Fibroblast of mammary gland (primary cell): Measurements from ENCODE around the gene ASAP2.

ENCODE experiments used
- DNase-seq: peaks from one replicate; pipeline ENCODE4 v3.0.0-alpha.2; 2010; ENCODE audit warnings: low read depth
- H3K4me3 ChIP-seq: 2 replicates; pipeline ENCODE4 v1.5.1; 2011; ENCODE audit warnings: low read depth, mild to moderate bottlenecking, low read length, moderate library complexity; ENCODE audit not compliant: control insufficient read depth
- TF ChIP-seq, protein P1 (sequence below): conservative IDR thresholded peaks from 2 replicates; pipeline ENCODE4 v1.5.1; 2011; ENCODE audit warnings: low read depth, low read length, inconsistent platforms; ENCODE audit not compliant: control insufficient read depth, insufficient read depth

The ASAP2 gene

GRCh38 chr2:9288681-9289338 is 82.2 kb downstream of the ASAP2 start:
- no peak overlapping the region for H3K4me3 ChIP-seq
- TF ChIP-seq, protein P1, sequence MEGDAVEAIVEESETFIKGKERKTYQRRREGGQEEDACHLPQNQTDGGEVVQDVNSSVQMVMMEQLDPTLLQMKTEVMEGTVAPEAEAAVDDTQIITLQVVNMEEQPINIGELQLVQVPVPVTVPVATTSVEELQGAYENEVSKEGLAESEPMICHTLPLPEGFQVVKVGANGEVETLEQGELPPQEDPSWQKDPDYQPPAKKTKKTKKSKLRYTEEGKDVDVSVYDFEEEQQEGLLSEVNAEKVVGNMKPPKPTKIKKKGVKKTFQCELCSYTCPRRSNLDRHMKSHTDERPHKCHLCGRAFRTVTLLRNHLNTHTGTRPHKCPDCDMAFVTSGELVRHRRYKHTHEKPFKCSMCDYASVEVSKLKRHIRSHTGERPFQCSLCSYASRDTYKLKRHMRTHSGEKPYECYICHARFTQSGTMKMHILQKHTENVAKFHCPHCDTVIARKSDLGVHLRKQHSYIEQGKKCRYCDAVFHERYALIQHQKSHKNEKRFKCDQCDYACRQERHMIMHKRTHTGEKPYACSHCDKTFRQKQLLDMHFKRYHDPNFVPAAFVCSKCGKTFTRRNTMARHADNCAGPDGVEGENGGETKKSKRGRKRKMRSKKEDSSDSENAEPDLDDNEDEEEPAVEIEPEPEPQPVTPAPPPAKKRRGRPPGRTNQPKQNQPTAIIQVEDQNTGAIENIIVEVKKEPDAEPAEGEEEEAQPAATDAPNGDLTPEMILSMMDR: no peak
- DNase-seq: peak; percentile 49

DNA sequence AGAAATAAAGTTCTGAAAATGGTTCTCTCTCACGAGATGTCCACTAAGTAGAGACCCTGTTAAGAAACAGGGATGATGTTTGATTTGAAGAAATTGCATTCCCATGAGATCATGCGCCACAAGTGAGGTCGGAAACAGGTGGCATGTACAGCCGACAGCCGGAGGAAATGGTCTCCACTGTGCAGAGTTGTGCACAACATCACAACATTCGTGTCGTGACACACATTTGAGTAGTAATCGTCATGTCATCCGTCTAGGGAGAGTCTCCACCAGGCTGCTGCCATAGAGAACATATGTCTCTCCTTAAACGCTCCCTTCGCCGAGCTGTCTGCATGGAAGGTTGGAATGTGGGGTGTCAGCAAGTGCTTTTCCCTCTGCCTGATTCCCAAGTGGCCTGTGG is 84.7 kb downstream of the ASAP2 start:
- DNase-seq: no peak
- H3K4me3 ChIP-seq: no peak overlapping the region
- TF ChIP-seq, protein P1: no peak

DNA sequence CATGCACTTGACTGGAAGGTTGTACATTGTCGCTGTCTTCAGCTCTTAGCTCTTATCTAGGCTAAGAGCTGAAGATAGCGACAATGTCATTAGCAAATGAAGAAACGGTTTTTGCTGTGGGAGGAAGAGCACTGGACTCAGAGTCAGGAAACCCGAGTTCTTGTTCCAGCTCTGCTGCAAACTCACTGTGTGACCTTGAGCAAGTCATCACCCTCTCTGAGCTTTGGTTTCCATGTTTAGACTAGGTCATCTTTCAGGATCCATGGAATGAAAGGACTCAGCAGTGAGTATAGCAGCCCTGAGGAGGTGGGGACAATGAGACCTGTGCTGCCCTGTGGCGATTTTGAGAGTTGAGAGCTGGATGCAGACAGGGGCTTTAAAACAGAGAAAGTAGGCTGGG is 85.3 kb downstream of the ASAP2 start:
- TF ChIP-seq, protein P1: no peak
- no peak for DNase-seq
- no peak overlapping the region for H3K4me3 ChIP-seq

DNA sequence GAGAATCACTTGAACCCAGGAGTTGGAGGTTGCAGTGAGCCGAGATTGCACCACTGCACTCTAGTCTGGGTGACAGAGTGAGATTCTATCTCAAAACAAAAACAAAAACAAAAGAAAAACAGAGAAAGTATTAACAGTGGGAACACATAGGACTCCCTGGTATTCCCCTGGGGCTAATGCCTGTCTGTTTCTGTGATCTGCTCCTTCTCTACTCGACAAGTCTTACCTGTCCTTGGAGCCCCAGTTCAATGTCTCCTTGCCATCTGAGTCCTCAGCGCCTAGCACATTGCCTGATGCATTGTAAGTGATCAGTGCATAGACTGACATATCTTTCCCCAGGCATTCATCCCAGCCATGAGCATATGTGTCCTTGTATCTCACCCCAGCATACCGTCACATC is 85.8 kb downstream of the ASAP2 start:
- DNase-seq: no peak
- no peak overlapping the region for H3K4me3 ChIP-seq
- TF ChIP-seq, protein P1: no peak

- DNase-seq: no peak
- TF ChIP-seq, protein P1: no peak
- H3K4me3 ChIP-seq: no peak overlapping the region
These were observed 88.2 kb downstream of the ASAP2 start for GRCh38 chr2:9294764-9295163.

DNA sequence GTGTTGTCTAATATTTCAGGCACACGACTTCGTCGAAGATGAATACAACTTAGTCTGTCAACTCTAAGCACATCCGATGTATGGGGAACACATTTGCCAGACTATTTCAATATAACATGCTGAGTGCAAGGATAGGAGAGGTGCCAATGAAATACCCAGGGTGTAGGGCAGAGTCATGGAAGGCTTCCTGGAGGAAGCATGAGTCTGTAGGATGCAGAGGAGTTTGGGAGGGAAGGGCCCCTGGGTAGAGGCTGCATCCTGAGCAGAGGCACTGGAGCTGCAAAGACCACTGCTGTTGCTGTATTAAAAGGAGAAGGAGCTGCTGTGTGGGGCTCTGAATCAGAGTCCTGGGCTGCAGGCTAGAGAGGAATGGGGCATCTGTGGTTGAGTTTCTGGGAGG is 89.9 kb downstream of the ASAP2 start:
- TF ChIP-seq, protein P1: no peak
- DNase-seq: no peak
- no peak overlapping the region for H3K4me3 ChIP-seq

GRCh38 chr2:9297156-9297555 is 90.5 kb downstream of the ASAP2 start:
- no peak overlapping the region for H3K4me3 ChIP-seq
- DNase-seq: no peak
- TF ChIP-seq, protein P1: no peak
